GM21447 (cell line): Measurements from ENCODE around the gene TRAPPC11.
"Not testable (repeated sequence)": the region's sequence is repeated elsewhere in the genome, so short reads cannot be mapped to it uniquely, and the experiment has no call there.

Experiments
- ATAC-seq: cut with Tn5 transposase; IDR thresholded peaks from one replicate; pipeline ENCODE4 v1.9.1; 2021; ENCODE audit not compliant: unreplicated experiment

Gene TRAPPC11

GRCh38 chr4:183718876-183719275, 59.8 kb downstream of the TRAPPC11 start:
- no peak for ATAC-seq

DNA sequence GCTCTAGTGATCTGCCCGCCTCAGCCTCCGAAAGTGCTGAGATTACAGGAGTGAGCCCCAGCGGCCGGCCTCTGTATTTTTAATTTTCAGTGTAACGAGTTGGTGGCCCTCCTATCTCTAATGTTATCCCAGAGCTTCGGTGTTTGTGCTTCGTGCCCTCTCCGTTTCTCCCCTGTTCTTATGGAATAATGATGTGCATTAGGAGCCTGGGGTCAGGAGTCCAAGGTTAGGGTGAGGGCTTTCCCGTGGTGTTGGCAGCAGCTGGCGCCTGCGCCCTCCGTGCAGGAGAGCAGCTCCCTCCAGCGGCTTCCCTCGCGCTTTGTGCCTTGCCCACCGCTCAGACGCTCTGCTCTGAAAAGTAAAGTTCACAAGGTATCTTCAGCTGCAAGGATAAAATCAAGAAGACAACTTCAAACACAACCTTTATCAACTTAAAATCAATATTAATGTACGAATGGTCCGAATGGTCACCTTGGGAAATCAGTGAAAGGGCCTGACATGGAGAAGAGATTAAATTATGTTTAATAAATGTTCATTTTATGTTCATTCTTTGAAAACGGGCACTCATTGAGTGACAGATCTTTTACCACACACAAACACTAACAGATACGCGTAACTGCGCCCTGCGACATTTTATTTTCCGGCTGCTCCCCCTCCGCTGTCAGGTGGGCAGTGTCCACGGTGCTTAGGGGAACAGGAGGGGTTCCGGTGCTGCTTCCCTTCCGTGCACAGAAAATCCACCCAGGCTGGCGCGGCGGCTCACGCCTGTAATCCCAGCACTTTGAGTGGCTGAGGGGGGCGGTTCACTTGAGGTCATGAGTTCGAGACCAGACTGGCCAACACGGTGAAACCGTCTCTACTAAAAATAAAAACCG, 62.4 kb downstream of the TRAPPC11 start:
- ATAC-seq, result no peak

DNA sequence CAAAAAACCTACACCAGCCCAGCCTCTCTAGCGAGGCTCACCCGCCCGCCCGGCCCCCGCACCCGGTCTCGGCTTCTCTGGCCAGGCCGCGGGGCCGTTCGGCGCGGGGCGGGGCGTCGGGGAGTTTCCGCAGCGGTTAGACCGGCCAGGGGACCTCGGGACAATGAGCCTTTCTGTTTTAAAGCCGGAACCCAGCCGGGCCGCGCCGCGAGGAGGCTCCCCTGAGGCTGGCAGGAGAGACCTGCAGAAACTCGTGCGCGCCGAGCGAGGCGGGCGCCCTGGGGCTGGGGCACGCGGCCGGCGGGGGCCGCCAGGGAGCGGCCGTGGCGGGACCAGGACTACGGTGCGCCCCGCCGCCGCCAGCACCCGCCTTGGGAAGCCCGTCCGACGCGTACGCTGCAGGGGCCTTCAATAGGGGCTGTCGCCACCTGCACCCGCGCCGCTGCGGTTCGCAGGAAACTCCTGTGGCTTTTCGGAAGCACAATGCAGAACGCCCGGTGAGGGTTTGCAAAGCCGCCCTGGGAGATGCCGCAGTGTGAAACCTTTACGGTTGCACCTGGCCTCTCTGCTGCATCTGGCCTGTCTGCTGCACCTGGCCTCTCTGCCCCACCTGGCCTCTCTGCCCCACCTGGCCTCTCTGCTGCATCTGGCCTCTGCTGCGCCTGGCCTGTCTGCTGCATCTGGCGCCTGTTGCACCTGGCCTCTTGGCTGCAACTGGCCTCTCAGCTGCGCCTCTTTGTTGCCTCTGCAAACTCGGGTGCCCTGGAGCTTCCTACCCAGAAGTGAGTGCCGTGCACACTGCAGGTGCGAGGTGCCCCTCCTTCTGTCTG, 63.9 kb downstream of the TRAPPC11 start:
- peak; percentile 86 for ATAC-seq

- ATAC-seq, result no peak
These were observed 64.6 kb downstream of the TRAPPC11 start for GRCh38 chr4:183723561-183724228.

DNA sequence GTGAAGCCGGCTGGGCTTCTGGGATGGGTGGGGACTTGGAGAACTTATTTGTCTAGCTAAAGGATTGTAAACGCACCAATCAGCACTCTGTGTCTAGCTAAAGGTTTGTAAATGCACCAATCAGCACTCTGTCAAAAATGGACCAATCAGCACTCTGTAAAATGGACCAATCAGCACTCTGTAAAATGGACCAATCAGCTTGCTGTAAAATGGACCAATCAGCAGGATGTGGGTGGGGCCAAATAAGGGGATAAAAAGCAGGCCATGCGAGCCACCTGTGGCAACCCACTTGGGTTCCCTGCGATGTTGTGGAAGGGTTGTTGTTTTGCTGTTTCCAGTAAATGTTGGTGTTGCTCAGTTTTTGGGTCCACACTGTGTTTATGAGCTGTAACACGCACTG, 66.5 kb downstream of the TRAPPC11 start:
- not testable (repeated sequence) for ATAC-seq

DNA sequence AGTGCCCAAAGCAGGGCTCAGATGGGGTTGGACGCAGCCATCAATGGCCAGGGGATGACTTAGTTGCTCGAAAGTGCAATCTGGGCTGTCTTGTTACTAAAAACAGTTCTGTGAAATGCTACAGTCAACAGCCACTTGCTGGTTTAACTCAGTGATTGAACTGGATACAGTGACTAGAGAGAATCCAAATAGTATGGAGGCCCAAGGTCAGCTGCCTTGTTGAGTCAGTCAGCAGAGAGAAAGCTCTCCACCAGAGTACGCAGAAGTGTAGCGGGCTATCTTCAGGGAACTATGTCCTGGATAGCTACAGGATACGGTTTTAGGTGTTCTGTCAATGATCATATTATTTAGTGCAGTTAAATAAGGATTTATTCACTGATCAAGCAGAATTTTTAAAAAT, 68.4 kb downstream of the TRAPPC11 start:
- ATAC-seq, result no peak

DNA sequence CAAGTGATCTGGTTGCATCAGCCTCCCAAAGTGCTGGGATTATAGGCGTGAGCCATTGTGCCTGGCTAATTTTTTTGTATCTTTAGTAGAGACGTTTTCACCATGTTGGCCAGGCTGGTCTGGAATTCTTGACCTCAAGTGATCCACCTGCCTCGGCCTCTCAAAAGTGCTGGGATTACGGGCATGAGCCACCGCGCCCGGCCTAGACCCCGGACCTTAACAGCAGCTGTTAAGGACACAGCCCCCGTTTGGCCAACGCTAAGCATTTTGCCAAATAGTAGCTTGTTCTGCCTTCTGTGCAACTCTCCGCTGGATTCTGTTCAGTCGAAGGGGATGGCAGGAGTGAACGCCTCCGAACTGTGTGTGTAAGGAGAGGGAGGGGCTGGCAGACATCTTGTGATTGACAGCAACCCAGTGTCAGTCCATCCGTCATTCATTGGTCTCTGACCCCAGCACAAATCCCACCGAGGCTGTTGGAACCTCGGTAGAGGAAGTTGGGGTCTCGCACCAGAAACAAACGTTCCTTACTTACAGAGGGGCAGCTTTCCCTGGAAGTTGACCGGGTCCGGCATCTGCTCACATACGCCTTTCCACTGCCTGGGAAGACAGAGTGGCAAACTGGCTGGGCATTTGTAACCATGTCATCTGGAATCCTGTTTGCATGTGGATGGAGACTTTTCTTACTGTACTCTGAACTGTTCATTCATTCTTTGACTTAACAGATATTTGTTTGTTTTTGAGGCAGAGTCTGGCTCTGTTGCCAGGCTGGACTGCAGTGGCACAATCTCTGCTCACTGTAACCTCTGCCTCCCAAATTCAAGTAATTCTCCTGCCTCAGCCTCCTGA, 69.4 kb downstream of the TRAPPC11 start:
- ATAC-seq, result no peak

DNA sequence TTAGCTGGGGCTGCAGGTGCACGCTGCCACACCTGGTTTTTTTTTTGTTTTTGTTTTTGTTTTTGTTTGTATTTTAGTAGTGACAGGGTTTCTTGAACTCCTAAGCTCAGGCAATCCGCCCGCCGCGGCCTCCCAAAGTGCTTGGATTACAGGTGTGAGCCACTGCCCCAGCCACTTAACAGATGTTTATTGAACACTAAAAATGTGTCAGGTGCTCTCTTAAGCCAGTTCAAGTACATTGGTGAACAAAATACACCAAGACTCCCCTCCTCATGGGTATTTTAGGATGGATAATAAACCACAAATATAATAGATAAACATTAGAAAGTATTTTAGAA, 69.9 kb downstream of the TRAPPC11 start:
- ATAC-seq, result no peak

GRCh38 chr4:183729430-183730328, 70.6 kb downstream of the TRAPPC11 start:
- no peak for ATAC-seq

- ATAC-seq, result no peak
These were observed 73.2 kb downstream of the TRAPPC11 start for GRCh38 chr4:183732296-183732695.

DNA sequence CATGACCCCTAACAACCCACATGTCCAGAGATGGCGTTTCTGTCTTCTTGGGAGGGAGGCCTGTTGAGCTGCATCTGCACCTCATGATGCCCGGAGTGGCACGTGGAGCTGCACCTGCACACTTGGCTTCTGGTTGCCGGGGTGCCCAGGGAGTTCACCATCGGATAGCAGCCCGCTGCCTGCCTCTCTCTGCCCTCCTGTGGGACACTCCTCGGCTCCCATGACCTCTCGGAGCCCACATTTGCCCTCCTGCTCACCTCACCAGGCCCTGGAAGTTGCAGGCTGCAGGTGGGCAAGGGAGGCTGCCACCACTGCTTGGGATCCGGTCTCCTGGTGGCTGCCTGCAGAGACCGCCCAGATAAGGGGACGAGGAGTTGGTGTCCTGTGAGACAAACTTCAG, 74.1 kb downstream of the TRAPPC11 start:
- no peak for ATAC-seq

- no peak for ATAC-seq
These were observed 79.1 kb downstream of the TRAPPC11 start for GRCh38 chr4:183738081-183738673.

DNA sequence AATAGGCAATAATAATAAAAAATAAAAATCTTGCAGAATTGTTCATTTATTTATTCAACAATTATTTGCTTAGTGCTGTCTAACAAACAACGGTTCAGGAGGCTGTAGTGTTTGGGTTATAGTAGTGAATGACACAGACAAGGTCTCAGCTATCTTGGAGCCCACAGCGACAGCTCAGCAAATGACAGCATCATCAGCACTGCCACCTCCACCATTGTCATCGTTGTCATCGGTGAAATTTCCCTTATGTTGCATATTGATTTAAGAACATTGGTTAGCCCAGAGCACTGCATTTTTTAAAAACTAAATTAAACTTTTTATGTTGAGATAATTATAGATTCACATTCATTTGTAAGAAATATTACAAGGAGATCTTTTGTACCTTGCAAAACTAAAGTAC, 79.9 kb downstream of the TRAPPC11 start:
- ATAC-seq, result no peak

- ATAC-seq, result no peak
These were observed 87.5 kb downstream of the TRAPPC11 start for GRCh38 chr4:183746305-183747229.

DNA sequence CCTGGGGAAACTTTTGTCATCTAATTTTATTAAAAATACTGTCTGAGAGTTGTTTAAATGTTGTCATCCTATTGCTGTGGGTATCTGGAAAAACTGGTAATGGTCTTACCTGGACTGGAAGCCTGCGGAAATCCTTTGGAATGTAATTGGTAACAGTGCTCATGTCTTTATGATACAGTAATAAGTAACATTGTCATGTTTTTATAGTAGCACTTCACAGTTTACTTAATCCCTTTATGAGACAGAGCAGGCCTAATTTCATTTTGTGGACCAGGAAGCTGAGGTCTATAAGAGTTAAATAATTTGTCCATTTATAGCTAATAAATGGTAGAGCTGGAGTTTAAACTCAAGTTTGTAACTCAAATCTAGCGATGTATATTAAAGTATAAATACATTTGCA, 88.3 kb downstream of the TRAPPC11 start:
- ATAC-seq, result no peak

DNA sequence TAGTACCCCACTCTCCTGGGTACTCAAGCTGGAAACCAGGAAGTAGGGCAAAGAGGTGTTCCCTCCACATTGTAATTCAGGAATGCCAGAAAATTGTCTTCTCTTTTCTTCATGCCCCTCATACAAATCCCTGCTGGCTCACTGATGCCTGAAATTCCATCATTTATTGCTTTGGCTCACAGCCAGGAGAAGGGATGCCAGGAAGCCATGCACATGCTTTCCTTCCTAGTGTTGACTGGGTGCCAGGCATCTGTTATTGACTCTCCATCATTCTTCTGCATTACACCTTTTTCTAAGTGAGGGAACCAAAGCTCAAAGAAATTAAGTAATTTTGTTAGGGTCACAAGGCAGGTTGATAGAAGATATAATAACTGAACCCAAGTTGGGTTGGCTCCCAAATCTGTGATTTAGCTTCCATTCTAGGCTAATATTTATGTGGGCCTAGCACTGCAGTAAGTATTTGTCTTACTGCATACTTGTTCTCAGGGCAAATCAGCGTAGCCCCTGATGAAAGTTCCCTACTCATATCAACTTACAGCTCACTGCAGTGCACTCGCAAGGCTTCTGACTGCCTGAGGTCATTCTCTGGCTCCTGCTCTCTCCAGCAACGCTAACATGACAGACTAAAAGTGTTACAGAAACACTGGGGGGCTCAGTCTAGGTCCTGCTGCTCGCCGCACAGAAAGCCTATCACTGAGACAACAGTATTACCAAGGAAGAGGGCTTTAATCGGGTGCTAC, 89.0 kb downstream of the TRAPPC11 start:
- no peak for ATAC-seq

DNA sequence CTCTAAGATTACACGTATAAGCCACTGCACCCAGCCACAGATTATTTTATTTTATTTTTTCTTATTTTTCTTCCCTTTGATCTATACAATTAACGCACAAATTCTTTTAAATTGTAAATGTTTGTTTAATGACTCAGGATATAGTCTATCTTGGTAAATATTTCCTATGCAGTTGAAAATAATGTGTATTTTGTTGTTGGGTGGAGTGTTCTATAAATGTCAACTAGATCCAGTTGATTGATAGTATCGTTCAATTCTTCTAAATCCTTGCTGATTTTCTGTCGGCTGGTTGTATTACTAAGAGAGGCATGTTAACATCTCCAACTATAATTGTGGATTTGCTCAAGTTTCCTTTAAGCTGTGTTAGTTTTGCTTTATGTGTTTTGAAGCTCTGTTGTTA, 92.0 kb downstream of the TRAPPC11 start:
- no peak for ATAC-seq

- ATAC-seq, result no peak
These were observed 96.5 kb downstream of the TRAPPC11 start for GRCh38 chr4:183755596-183755995.
